HCT116 (cell line): ENCODE results near the gene TMEM179. TPM values are rescaled to one million over a fixed set of nuclear protein-coding genes. Genes with fewer than 3 reads are reported as not detected.

Experiments used
- ATAC-seq: fragments of 200-7000 bp; cut with Tn5 transposase; 2 replicates; pipeline ENCODE4 v1.9.1; 2020; ENCODE audit warnings: mild to moderate bottlenecking, moderate library complexity
- BruUV-seq: library from RNA; stranded (reverse); fragments of 400-500 nt; replicated peaks from 2 replicates; lab custom pipeline; 2021; lab: Mats Ljungman, UMichigan
- CTCF ChIA-PET: fragments of 300-600 bp; sonication (Branson Sonifier 250); formaldehyde crosslinking; loops from one replicate; lab custom pipeline; 2021; ENCODE audit warnings: antibody characterized with exemption; lab: Charles Lee
- POLR2A ChIA-PET: fragments of 300-600, 350-600 bp; sonication (Branson Sonifier 250); formaldehyde crosslinking; loops from one replicate; lab custom pipeline; 2021; ENCODE audit warnings: antibody characterized with exemption; lab: Charles Lee
- RAD21 ChIA-PET, 2 experiments: fragments of 300-600 bp; sonication (Branson Sonifier 250); formaldehyde crosslinking; loops; one replicate each; lab custom pipeline; 2023; ENCODE audit warnings: low total read pairs in 2 of 2; ENCODE audit not compliant: uncharacterized antibody in 2 of 2, unreplicated experiment in 2 of 2, low non-redundant PET in 1 of 2; lab: Charles Lee
- DNase-seq: peaks from one replicate; pipeline ENCODE4 v3.0.0-alpha.2; 2010; ENCODE audit warnings: low read depth, low spot score
- H2AFZ ChIP-seq: fragments of 200-600 bp; shearing (Covaris generic), sonication (generic); 2 replicates; pipeline ENCODE4 v1.6.1; 2017; ENCODE audit warnings: low read depth, mixed run types, mixed read lengths, antibody characterized with exemption, low read length; ENCODE audit not compliant: poor library complexity, severe bottlenecking
- H3K27ac ChIP-seq: 2 replicates; pipeline ENCODE4 v1.5.1; 2012; ENCODE audit warnings: low read depth, low read length
- H3K27me3 ChIP-seq: fragments of 200-600 bp; sonication (generic); 2 replicates; pipeline ENCODE4 v1.6.1; 2016; ENCODE audit warnings: mixed run types, low read length, mixed read lengths; ENCODE audit not compliant: insufficient read depth
- H3K36me3 ChIP-seq, 2 experiments: fragments of 200-500 bp in 1 of 2; fragments of 200-600 bp in 1 of 2; sonication (Bioruptor generic) in 1 of 2; sonication (generic) in 1 of 2; 2 replicates each; pipeline versions ENCODE4 v1.5.1 to v1.6.1; 2014 to 2016; ENCODE audit warnings: low read length in 2 of 2, inconsistent platforms in 1 of 2, mixed read lengths in 1 of 2, mixed run types in 1 of 2; ENCODE audit not compliant: insufficient read depth in 2 of 2, control insufficient read depth in 1 of 2
- H3K4me1 ChIP-seq, 2 experiments: fragments of 200-600 bp in 1 of 2; sonication (generic) in 1 of 2; 2 replicates each; pipeline versions ENCODE4 v1.5.1 to v1.6.1; 2012 to 2017; ENCODE audit warnings: low read length in 2 of 2, inconsistent platforms in 1 of 2, mild to moderate bottlenecking in 1 of 2, mixed read lengths in 1 of 2, mixed run types in 1 of 2, moderate library complexity in 1 of 2; ENCODE audit not compliant: insufficient read depth in 2 of 2, control insufficient read depth in 1 of 2
- H3K4me2 ChIP-seq: fragments of 200-600 bp; sonication (generic); 2 replicates; pipeline ENCODE4 v1.6.1; 2017; ENCODE audit warnings: mixed run types, low read length, mixed read lengths
- H3K4me3 ChIP-seq, 2 experiments: fragments of 200-600 bp in 1 of 2; sonication (generic) in 1 of 2; replicated peaks in 1 of 2; 2 replicates each; pipeline ENCODE4 v1.5.1; 2011 to 2016; ENCODE audit warnings: low read length in 2 of 2, control low read depth in 1 of 2, low read depth in 1 of 2, mild to moderate bottlenecking in 1 of 2, mixed read lengths in 1 of 2, mixed run types in 1 of 2
- H3K79me2 ChIP-seq: fragments of 200-600 bp; sonication (generic); 2 replicates; pipeline ENCODE4 v1.6.1; 2017; ENCODE audit warnings: mild to moderate bottlenecking, mixed run types, low read length, moderate library complexity, mixed read lengths; ENCODE audit not compliant: insufficient read depth
- H3K9ac ChIP-seq: fragments of 200-600 bp; sonication (generic); 2 replicates; pipeline ENCODE4 v1.6.1; 2016; ENCODE audit warnings: low read length, mixed read lengths
- H3K9me2 ChIP-seq: fragments of 200-600 bp; sonication (generic), shearing (Covaris generic); 2 replicates; pipeline ENCODE4 v1.6.1; 2017; ENCODE audit warnings: mixed run types, mild to moderate bottlenecking, moderate library complexity; ENCODE audit not compliant: insufficient read depth
- H3K9me3 ChIP-seq, 2 experiments: fragments of 200-500 bp in 1 of 2; fragments of 200-600 bp in 1 of 2; sonication (Bioruptor generic) in 1 of 2; sonication (generic) in 1 of 2; 2 replicates each; pipeline ENCODE4 v1.6.1; 2014 to 2017; ENCODE audit warnings: low read length in 2 of 2, mixed read lengths in 2 of 2, inconsistent platforms in 1 of 2, low read depth in 1 of 2, mild to moderate bottlenecking in 1 of 2, mixed run types in 1 of 2, moderate library complexity in 1 of 2; ENCODE audit not compliant: control insufficient read depth in 1 of 2, insufficient read depth in 1 of 2
- H4K20me1 ChIP-seq: fragments of 200-600 bp; sonication (generic), shearing (Covaris generic); 2 replicates; pipeline ENCODE4 v1.6.1; 2017; ENCODE audit warnings: mixed run types, mild to moderate bottlenecking, moderate library complexity; ENCODE audit not compliant: insufficient read depth
- CBX3 ChIP-seq: IDR thresholded peaks from 2 replicates; pipeline ENCODE4 v1.6.1; 2012; ENCODE audit warnings: low read depth
- ELF1 ChIP-seq: IDR thresholded peaks from 2 replicates; pipeline ENCODE4 v1.6.1; 2012; ENCODE audit warnings: low read depth, borderline replicate concordance
- EZH2phosphoT487 ChIP-seq: fragments of 200-600 bp; IDR thresholded peaks from 2 replicates; pipeline ENCODE4 v1.6.1; 2018; ENCODE audit warnings: antibody characterized with exemption, borderline replicate concordance
- FOSL1 ChIP-seq: IDR thresholded peaks from 2 replicates; pipeline ENCODE4 v1.6.1; 2012; ENCODE audit warnings: low read depth
- POLR2AphosphoS5 ChIP-seq: IDR thresholded peaks from 2 replicates; pipeline ENCODE4 v1.6.1; 2011; ENCODE audit warnings: mild to moderate bottlenecking, low read depth, low read length, moderate library complexity
- RAD21 ChIP-seq: IDR thresholded peaks from 2 replicates; pipeline ENCODE4 v1.6.1; 2012; ENCODE audit warnings: low read depth, mild to moderate bottlenecking
- SP1 ChIP-seq: IDR thresholded peaks from 2 replicates; pipeline ENCODE4 v1.6.1; 2012; ENCODE audit warnings: low read depth
- TCF7L2 ChIP-seq: IDR thresholded peaks from 2 replicates; pipeline ENCODE4 v1.7.0; 2011; ENCODE audit warnings: borderline replicate concordance, inconsistent platforms; ENCODE audit not compliant: insufficient read depth, insufficient read length; ENCODE audit errors: extremely low read depth
- YY1 ChIP-seq: IDR thresholded peaks from 2 replicates; pipeline ENCODE4 v1.6.1; 2011; ENCODE audit warnings: low read length, low read depth, moderate library complexity, mild to moderate bottlenecking; ENCODE audit not compliant: insufficient replicate concordance; ENCODE audit errors: extremely low read depth
- ZNF274 ChIP-seq: fragments of 200-500 bp; sonication (Bioruptor generic); IDR thresholded peaks from 2 replicates; pipeline ENCODE4 v1.6.1; 2014; ENCODE audit warnings: mild to moderate bottlenecking, low read depth, low read length, inconsistent platforms
- intact Hi-C: fragments of 100-400 bp; cut with micrococcal nuclease; formaldehyde crosslinking; loops from 2 replicates; pipeline ENCODE4 v1.10.0; 2022
- total RNA-seq: library from RNA; stranded (reverse); gene quantifications from one replicate; pipeline ENCODE4 v1.2.1, GENCODE V29; 2021; ENCODE audit not compliant: unreplicated experiment
- TF ChIP-seq, protein P1 (sequence below): IDR thresholded peaks from 2 replicates; pipeline ENCODE4 v1.6.1; 2012
- TF ChIP-seq, protein P2 (sequence below): IDR thresholded peaks from 2 replicates; pipeline ENCODE4 v1.6.1; 2011; ENCODE audit warnings: mild to moderate bottlenecking, low read length, moderate library complexity; ENCODE audit not compliant: insufficient replicate concordance; ENCODE audit errors: extremely low read depth
- TF ChIP-seq, protein P3 (sequence below): IDR thresholded peaks from 2 replicates; pipeline ENCODE4 v1.6.1; 2012
- TF ChIP-seq, protein P4 (sequence below), 3 experiments: fragments of 200-600 bp in 1 of 3; sonication (generic) in 1 of 3; IDR thresholded peaks in 2 of 3; conservative IDR thresholded peaks in 1 of 3; 2 replicates each; pipeline ENCODE4 v1.5.1; 2012 to 2017; ENCODE audit warnings: low read depth in 2 of 3, low read length in 2 of 3, antibody characterized with exemption in 1 of 3, borderline replicate concordance in 1 of 3, control low read depth in 1 of 3, mild to moderate bottlenecking in 1 of 3, mixed read lengths in 1 of 3, mixed run types in 1 of 3, moderate library complexity in 1 of 3; ENCODE audit not compliant: insufficient read depth in 1 of 3

Gene TMEM179
- total RNA-seq, 1 experiment from 2014 or later: not detected

DNA sequence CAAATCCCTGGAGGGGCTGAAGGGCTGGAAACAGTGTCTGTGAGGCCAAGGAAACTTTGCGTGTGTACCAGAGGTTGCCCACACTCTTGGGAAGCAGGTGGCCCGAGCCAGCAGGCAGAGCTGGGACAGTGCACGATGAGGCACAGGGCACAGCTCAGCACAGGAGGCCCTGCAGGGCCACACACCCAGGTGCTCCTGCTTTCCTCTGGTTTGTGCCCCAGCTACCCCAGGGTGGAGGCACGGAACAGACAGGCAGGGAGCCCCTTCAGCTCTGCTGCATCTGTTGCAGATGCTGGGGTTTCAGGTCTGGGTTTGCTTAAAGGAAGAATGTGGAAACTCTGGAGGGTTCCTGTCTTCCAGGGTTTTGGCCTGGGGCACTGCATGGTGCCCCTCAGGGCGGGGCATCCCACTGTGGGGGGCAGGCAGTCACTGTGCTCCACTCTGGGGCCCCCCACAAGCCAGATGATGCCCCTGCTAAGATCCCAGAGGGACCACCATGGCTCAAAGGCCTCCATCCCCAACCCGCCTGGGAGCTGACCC is 8.6 kb downstream of the TMEM179 start:
- Histone ChIP-seq H2AFZ (no peak overlapping the region), H3K36me3 (no peaks in the 10 kb centered on the region), H3K9me3 (no peaks in the 10 kb centered on the region), H3K9me2 (no peaks in the 10 kb centered on the region), H3K4me3 (no peak overlapping the region), H3K4me1 (no peaks in the 10 kb centered on the region), H4K20me1 (no peaks in the 10 kb centered on the region), H3K27ac (no peak overlapping the region), H3K4me2 (no peak overlapping the region), H3K27me3 (no peaks in the 10 kb centered on the region; the same call in 1 of the 2 replicates), H3K79me2 (no peaks in the 10 kb centered on the region), H3K9ac (no peak overlapping the region)
- ChIA-PET POLR2A (no interaction called here), CTCF (no interaction called here), RAD21 (no interaction called here)
- DNase-seq: no peak
- ATAC-seq: no peak
- TF ChIP-seq CBX3: no peak
- TF ChIP-seq, protein P1, sequence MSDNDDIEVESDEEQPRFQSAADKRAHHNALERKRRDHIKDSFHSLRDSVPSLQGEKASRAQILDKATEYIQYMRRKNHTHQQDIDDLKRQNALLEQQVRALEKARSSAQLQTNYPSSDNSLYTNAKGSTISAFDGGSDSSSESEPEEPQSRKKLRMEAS: no peak
- intact Hi-C loops: no loop called here
- no TSS peak for BruUV-seq

DNA sequence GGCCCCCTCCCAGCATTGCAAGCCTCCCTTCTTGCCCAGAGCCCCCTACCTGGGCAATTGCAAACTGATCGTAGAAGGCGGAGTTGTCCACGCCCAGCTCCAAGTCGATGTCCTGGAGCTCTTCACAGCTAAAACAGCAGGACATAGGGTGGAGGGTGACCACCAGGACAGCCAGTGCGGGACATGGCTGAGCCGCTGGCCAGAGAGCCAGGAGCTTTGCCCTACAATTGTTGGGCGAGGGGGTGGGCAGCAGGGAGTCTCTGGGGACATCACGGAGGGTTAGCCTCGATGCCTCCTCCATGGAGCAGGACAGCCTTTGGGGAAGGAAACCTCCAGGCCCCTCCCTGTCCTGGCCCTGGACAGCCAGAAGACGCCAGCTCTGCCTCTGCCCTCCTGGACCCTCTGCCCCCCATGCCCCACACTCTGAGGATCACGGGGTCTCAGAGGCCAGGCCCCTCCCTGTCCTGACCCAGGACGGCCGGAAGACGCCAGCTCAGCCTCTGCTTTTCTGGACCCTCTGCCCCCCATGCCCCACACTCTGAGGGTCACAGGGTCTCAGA is 9.4 kb downstream of the TMEM179 start:
- Histone ChIP-seq H4K20me1 (no peaks in the 10 kb centered on the region), H3K4me1 (no peaks in the 10 kb centered on the region), H3K9me3 (no peaks in the 10 kb centered on the region), H3K27ac (no peak overlapping the region), H3K36me3 (no peaks in the 10 kb centered on the region), H3K79me2 (no peaks in the 10 kb centered on the region), H3K27me3 (no peaks in the 10 kb centered on the region; the same call in 1 of the 2 replicates), H3K9ac (no peak overlapping the region), H3K9me2 (no peaks in the 10 kb centered on the region), H3K4me3 (no peak overlapping the region), H3K4me2 (no peak overlapping the region), H2AFZ (no peak overlapping the region)
- ATAC-seq (no peak), DNase-seq (no peak)
- CTCF ChIA-PET: no interaction called here
- POLR2A ChIA-PET: no interaction called here
- BruUV-seq: no TSS peak
- RAD21 ChIA-PET: no interaction called here
- intact Hi-C loops: no loop called here
- TF ChIP-seq, protein P2, sequence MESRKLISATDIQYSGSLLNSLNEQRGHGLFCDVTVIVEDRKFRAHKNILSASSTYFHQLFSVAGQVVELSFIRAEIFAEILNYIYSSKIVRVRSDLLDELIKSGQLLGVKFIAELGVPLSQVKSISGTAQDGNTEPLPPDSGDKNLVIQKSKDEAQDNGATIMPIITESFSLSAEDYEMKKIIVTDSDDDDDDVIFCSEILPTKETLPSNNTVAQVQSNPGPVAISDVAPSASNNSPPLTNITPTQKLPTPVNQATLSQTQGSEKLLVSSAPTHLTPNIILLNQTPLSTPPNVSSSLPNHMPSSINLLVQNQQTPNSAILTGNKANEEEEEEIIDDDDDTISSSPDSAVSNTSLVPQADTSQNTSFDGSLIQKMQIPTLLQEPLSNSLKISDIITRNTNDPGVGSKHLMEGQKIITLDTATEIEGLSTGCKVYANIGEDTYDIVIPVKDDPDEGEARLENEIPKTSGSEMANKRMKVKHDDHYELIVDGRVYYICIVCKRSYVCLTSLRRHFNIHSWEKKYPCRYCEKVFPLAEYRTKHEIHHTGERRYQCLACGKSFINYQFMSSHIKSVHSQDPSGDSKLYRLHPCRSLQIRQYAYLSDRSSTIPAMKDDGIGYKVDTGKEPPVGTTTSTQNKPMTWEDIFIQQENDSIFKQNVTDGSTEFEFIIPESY: no peak
- TF ChIP-seq YY1 (no peak), EZH2phosphoT487 (no peak), RAD21 (no peak), ZNF274 (no peak), FOSL1 (no peak), ELF1 (no peak), SP1 (no peak), POLR2AphosphoS5 (no peak), TCF7L2 (no peak), CBX3 (no peak)
- TF ChIP-seq, protein P3, sequence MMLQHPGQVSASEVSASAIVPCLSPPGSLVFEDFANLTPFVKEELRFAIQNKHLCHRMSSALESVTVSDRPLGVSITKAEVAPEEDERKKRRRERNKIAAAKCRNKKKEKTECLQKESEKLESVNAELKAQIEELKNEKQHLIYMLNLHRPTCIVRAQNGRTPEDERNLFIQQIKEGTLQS: no peak
- TF ChIP-seq, protein P1: no peak
- TF ChIP-seq, protein P4, sequence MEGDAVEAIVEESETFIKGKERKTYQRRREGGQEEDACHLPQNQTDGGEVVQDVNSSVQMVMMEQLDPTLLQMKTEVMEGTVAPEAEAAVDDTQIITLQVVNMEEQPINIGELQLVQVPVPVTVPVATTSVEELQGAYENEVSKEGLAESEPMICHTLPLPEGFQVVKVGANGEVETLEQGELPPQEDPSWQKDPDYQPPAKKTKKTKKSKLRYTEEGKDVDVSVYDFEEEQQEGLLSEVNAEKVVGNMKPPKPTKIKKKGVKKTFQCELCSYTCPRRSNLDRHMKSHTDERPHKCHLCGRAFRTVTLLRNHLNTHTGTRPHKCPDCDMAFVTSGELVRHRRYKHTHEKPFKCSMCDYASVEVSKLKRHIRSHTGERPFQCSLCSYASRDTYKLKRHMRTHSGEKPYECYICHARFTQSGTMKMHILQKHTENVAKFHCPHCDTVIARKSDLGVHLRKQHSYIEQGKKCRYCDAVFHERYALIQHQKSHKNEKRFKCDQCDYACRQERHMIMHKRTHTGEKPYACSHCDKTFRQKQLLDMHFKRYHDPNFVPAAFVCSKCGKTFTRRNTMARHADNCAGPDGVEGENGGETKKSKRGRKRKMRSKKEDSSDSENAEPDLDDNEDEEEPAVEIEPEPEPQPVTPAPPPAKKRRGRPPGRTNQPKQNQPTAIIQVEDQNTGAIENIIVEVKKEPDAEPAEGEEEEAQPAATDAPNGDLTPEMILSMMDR (IDR thresholded peaks at IDR 0.05 in 2 of 3, conservative IDR thresholded peaks at IDR 0.05 in 1 of 3; ENCODE audit: borderline replicate concordance in 1 of 3, insufficient read depth in 1 of 3, low read depth in 2 of 3, low read length in 2 of 3): no peak
